Measurements from ENCODE around the gene TREH.
"Not testable (repeated sequence)": the region's sequence is repeated elsewhere in the genome, so short reads cannot be mapped to it uniquely, and the experiment has no call there.

The TREH gene

DNA sequence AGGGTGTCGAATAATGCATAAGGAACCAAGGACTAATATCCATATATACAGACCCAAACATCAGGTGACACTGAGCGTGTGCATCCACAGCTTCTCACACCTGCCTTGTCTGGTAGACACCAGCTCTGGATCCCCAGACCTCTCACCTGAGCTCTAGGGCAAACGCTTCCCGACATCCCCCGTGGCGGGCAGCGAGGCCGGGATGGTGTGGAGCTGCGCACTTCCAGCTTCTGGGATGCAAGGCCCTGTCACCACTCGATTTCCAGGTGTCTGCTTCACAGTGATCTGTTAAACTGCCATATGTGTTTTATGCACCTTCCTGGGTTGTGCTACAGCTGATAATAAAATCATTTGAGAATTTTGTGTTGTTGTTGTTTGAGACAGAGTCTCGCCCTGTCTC is 15.3 kb upstream of the TREH start:
- DNase-seq: no peak

GRCh38 chr11:118694185-118694584 is 14.7 kb upstream of the TREH start:
- DNase-seq: no peak

GRCh38 chr11:118691926-118692830 is 12.7 kb upstream of the TREH start:
- peak in 2 of 4 experiments; percentile 21 to 47 for DNase-seq

GRCh38 chr11:118690553-118691304 is 11.3 kb upstream of the TREH start:
- no peak for DNase-seq

- peak; percentile 58 to 82 (median 64) for DNase-seq
Observed at GRCh38 chr11:118689852-118690552, 10.6 kb upstream of the TREH start.

DNA sequence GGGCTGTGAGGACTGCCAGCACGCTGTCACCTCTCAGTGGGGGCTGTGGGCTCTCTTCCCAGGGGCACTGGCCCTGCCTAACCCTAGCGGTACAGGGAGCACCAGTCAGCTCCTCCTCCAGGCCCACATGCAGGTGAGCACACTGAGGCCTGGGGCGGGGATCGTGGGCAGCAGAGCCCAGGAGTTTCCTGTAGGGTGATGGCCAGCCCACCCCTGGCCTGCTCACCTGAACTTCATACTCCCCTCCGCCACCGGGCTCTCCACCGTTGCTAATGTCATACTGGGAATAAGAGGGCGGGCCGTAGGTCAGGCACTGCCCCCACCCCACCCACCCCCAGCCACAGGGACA is 10.0 kb upstream of the TREH start:
- no peak for DNase-seq

DNA sequence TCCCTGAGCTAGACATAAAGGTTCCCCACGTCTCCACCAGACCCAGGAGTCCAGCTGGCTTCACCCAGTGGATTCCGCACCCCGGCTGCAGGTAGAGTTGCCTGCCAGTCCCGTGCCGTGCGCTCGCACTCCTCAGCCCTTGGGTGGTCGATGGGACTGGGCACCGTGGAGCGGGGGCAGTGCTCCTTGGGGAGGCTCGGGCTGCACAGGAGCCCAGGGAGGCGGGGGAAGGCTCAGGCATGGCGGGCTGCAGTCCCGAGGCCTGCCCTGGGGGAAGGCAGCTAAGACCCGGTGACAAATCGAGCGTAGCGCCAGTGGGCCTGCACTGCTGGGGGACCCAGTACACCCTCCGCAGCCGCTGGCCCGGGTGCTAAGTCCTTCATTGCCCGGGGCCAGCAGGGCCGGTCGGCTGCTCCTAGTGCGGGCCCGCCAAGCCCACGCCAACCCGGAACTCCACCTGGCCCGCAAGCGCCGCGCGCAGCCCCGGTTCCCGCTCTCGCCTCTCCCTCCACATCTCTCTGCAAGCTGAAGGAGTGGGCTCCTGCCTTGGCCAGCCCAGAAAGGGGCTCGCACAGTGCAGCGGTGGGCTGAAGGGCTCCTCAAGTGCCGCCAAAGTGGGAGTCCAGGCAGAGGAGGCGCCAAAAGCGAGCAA is 9.5 kb upstream of the TREH start:
- DNase-seq: no peak

GRCh38 chr11:118688339-118688738 is 8.9 kb upstream of the TREH start:
- DNase-seq: not testable (repeated sequence)

- no peak for DNase-seq
Observed at GRCh38 chr11:118687906-118688305, 8.5 kb upstream of the TREH start.

- no peak for DNase-seq
Observed at GRCh38 chr11:118684187-118684586, 4.7 kb upstream of the TREH start.

GRCh38 chr11:118682939-118683338 is 3.5 kb upstream of the TREH start:
- DNase-seq: not testable (repeated sequence)

GRCh38 chr11:118682372-118682771 is 2.9 kb upstream of the TREH start:
- DNase-seq: no peak

DNA sequence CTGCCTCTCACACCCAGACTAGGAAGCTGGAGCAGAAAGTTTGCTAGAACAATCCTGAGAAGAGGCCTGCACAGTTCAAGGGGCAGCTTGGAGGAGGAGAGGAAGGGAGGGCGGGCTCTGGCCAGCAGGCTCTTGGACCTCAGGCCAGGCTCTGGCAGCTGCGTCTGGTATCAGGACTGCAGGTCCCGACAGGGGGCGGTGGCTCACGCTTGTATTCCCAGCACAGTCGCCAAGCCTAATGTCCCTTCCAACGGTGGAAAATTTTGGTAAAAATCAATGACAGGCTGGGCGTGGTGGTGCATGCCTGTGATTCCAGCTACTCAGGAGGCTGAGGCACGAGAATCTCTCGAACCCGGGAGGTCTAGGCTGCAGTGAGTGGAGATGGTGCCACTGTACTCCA is 542 bp downstream of the TREH start:
- DNase-seq: not testable (repeated sequence)

DNA sequence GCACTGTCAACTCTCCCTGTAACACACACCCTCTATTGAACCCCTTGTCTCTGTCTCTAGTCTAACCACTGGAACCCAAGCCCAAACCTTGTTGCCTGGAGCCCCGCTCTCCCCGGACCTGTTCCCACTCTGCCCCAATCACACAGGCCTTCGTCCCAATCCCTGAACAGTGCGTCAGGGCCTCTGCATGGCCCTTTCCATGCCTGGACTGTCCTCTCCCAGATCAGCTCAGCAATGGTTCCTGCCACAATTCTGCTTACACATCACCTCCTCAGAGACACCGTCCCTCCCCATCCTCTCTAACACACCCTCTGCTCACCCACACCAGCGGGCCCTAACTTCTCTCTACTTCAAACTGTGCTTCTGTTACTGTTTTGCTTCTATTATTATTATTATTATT is 1.5 kb downstream of the TREH start:
- no peak for DNase-seq

DNA sequence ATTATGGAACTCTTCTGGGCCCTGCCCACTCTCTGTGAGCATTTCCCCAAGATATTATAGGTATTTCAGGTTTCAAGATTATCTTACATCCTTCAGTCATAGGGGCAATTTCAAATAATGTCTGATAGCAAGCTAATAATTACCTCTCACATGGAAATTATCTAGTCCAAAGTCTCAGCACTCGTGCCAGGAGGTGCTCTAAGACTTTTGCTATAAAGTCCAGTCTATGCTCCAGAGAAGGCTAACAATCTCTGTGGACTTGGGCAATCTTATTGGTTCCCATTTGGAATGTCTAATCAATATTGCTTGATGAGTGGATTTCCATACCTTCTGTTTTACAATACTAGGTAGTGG is 5.4 kb downstream of the TREH start:
- no peak for DNase-seq

DNA sequence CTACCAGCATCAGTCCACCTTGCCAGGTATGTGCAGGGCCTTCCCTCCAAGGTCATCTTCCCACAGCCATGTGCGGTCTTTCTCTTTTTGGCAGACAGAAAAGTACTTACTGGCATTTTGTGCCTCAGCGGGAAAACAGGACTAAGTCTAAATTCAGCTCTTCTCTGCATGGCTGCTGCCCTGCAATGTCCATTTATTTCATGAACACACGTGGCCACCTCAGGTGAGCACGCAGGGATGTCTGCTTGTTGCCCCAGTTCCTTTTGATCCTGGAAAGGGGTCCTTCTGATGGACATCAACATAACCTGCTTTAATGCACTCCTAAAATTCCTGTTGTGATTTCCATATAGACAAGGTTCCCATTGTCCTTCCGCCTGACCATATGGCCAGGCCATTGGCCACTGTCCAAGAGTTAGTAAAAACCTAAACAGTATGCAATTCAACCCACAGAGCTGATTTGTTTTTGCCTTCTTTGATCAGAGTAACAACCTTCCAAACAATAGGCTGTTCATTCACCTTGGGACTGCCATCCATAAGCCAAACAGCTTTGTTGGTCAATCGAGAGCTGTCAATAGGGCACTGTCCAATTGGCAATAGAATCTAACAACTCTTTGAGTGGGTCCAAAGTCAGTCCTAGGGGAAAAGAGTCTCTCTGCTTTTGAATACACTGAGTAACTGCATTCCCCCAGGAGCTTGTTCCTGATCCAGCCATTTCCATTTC is 5.9 kb downstream of the TREH start:
- no peak for DNase-seq

- DNase-seq: no peak
Observed at GRCh38 chr11:118672846-118673245, 6.6 kb downstream of the TREH start.

GRCh38 chr11:118671254-118671653 is 8.2 kb downstream of the TREH start:
- no peak for DNase-seq

DNA sequence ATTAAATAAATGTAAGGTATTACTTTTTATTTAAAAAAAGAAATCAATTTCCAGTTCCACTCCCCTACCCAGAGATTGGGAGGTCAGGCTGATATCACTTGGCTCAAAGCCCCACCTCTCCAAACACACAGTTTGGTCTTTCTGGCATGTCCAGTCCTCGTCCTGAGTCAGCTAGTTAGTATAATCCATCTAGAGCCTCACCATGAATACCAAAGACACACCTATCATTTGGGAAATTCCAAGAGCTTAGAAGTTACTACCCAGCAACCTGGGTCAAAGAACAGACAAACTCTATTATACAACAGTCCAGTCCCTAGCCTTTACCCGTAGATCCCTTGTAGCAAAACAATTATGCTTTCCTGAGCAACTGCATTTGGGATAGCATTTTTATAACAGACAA is 9.4 kb downstream of the TREH start:
- DNase-seq: no peak

- no peak for DNase-seq
Observed at GRCh38 chr11:118666371-118666770, 13.1 kb downstream of the TREH start.

- no peak for DNase-seq
Observed at GRCh38 chr11:118663902-118664301, 15.5 kb downstream of the TREH start.

DNA sequence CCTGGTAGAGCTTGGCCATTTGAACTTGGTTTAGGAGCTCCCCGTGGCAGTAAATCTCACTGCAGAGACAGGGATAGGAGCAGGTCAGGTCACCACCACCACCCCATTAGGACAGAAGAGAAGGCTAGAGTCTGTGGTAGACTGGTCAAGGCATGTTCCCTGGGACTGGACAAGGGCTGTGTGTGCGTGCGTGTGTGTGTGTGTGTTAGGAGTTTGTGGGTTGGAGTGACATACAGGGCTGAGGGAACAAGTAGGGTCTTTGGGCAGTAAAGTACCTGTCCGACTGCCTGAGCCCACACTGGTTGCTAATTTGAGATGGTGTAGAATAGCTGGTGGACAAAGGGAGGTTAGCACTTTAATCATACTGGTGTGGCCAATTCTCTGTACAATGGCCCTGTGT is 16.1 kb downstream of the TREH start:
- no peak for DNase-seq
